Measurements from ENCODE around the gene MCHR2. TPM values are rescaled to one million over a fixed set of nuclear protein-coding genes. Genes with fewer than 3 reads are reported as not detected.

MCHR2 gene
- polyA plus RNA-seq, 3 donors = not detected

- no peak for DNase-seq (ENCODE audit: extremely low read depth in 1 of 11, low read depth in 9 of 11, low spot score in 4 of 11)
Observed at GRCh38 chr6:99933129-99933528, 60.9 kb downstream of the MCHR2 start.

- DNase-seq (ENCODE audit: extremely low read depth in 1 of 11, low read depth in 9 of 11, low spot score in 4 of 11) = no peak
Observed at GRCh38 chr6:99912657-99913056, 81.4 kb downstream of the MCHR2 start.

- DNase-seq (ENCODE audit: extremely low read depth in 1 of 11, low read depth in 9 of 11, low spot score in 4 of 11) = peak in 8 of 11 donors; percentile 5 to 29 (median 12)
Observed at GRCh38 chr6:99905209-99906106, 88.6 kb downstream of the MCHR2 start.

GRCh38 chr6:99901596-99902384 lies 92.2 kb downstream of the MCHR2 start:
- no peak for DNase-seq (ENCODE audit: extremely low read depth in 1 of 11, low read depth in 9 of 11, low spot score in 4 of 11)

- no peak for DNase-seq (ENCODE audit: extremely low read depth in 1 of 11, low read depth in 9 of 11, low spot score in 4 of 11)
Observed at GRCh38 chr6:99894815-99895214, 99.2 kb downstream of the MCHR2 start.

- no peak for DNase-seq (ENCODE audit: extremely low read depth in 1 of 11, low read depth in 9 of 11, low spot score in 4 of 11)
Observed at GRCh38 chr6:99887066-99887465, 107.0 kb downstream of the MCHR2 start.

- DNase-seq (ENCODE audit: extremely low read depth in 1 of 11, low read depth in 9 of 11, low spot score in 4 of 11) = no peak
Observed at GRCh38 chr6:99885051-99885450, 109.0 kb downstream of the MCHR2 start.

- DNase-seq (ENCODE audit: extremely low read depth in 1 of 11, low read depth in 9 of 11, low spot score in 4 of 11) = no peak
Observed at GRCh38 chr6:99882128-99882702, 111.8 kb downstream of the MCHR2 start.

DNA sequence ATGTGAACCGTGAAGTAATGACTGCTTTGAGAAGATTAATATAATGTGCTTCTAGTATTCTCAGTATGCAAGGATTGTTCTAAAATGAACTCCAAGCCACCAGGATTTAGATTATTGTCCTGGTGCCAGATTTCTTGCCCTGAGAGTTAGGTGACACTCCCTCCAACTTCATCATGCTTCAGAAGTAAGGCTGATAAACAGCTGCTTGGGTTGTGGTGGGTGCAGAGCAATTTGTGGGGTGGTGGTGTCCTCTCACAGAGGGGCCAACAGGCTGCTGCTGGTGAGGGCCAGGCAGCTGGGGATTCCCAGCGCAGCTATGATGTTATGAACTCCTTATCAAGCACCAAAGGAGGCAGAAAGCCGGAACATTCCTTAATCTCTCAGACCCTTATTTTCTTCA lies 114.6 kb downstream of the MCHR2 start:
- no peak for DNase-seq (ENCODE audit: extremely low read depth in 1 of 11, low read depth in 9 of 11, low spot score in 4 of 11)

DNA sequence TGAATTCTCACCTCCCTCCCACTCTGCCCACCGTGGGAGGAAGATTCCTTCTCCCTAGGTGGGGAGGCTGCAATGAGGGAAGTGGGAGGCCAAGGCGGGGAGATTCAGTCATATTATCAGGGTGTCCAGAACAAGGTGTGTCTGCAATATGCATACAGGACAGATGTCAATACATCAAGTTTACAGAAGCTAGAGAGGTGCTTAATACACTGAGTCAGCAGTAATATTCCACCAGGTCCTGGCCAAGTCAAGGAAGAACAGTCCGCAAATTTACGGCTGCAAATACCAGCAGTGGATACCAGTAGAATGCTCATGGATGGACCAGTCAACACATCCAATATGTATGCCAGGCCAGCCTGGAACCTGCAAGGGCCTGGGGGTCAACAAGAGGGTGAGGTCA lies 119.0 kb downstream of the MCHR2 start:
- DNase-seq (ENCODE audit: extremely low read depth in 1 of 11, low read depth in 9 of 11, low spot score in 4 of 11) = no peak

DNA sequence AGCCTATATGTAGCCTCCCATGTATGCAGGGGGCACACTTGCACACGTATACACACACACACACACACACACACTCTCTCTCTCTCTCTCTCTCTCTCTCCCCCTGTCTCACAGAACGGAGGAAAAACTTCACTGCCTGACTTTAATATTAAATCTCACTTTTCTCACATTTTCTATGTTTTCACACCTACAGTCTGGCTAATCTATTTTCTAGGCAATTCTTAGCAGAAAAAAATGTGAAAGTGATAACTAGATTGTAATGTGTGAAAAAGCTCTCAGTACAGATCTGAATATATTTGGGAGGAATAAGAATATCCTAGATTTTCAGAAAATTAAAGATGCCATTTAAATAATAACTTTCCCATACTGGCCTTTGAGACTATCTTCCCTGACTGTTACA lies 120.9 kb downstream of the MCHR2 start:
- DNase-seq (ENCODE audit: extremely low read depth in 1 of 11, low read depth in 9 of 11, low spot score in 4 of 11) = no peak

DNA sequence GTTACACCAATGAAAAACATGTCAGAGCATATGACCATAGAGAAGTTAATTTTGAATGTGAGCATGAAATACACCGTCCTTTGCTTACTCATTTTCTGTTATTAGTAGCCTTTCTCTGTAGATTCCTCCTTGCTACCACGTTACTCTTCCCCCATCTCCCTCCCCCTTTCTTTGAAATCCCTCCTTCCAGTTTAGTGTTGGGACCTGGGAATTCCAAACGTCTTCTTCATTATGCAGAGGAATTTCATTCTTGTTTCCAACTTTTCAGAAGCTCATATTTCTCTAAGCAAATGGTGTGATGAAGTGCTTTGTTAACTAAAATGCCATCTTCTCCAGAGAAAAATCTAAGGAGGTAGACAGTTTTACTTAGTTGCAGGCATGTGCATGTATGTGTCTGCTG lies 122.4 kb downstream of the MCHR2 start:
- DNase-seq (ENCODE audit: extremely low read depth in 1 of 11, low read depth in 9 of 11, low spot score in 4 of 11) = no peak

Data from renal cortex interstitium (tissue), 11 donors.